GM21381 (cell line): ENCODE measurements around the gene SIL1.

Experiments used
- ATAC-seq: cut with Tn5 transposase; IDR thresholded peaks from one replicate; pipeline ENCODE4 v1.9.1; 2021; ENCODE audit warnings: mild to moderate bottlenecking, moderate library complexity; ENCODE audit not compliant: unreplicated experiment

Gene SIL1

GRCh38 chr5:138898742-138899141 lies 299.4 kb downstream of the SIL1 start:
- no peak for ATAC-seq

DNA sequence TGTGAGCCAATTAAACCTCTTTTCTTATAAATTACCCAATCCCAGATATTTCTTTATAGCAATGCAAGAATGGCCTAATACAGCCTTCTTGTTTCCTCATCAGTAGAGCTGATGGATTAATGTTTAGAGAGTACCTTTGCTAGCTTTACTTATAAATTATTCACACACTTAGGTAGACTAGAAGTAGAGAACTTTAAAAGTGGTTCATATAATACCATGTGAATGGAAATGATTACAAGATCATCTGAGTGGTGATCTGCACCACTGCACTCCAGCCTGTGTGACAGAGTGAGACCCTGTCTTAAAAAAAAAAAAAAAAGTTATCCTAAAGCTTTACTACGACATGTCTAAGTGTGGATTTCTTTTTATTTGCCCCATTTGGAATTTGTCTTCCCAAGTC lies 299.9 kb downstream of the SIL1 start:
- no peak for ATAC-seq
